Parietal lobe (tissue), 2 donors: ENCODE data around the gene INF2. TPM values are rescaled to one million over a fixed set of nuclear protein-coding genes. Genes with fewer than 3 reads are reported as not detected.

Experiments
- small RNA-seq: library from RNA; depleted of rRNA; stranded (forward); fragments of <200 nt; gene quantifications from one replicate; pipeline ENCODE3, GENCODE V24; 2014; ENCODE audit warnings: low replicate concordance
- total RNA-seq: library from RNA; depleted of rRNA; stranded (reverse); fragments of >200 nt; gene quantifications from one replicate; pipeline ENCODE4 v1.2.3, GENCODE V29; 2014

The INF2 gene
- 14.4 TPM for total RNA-seq

DNA sequence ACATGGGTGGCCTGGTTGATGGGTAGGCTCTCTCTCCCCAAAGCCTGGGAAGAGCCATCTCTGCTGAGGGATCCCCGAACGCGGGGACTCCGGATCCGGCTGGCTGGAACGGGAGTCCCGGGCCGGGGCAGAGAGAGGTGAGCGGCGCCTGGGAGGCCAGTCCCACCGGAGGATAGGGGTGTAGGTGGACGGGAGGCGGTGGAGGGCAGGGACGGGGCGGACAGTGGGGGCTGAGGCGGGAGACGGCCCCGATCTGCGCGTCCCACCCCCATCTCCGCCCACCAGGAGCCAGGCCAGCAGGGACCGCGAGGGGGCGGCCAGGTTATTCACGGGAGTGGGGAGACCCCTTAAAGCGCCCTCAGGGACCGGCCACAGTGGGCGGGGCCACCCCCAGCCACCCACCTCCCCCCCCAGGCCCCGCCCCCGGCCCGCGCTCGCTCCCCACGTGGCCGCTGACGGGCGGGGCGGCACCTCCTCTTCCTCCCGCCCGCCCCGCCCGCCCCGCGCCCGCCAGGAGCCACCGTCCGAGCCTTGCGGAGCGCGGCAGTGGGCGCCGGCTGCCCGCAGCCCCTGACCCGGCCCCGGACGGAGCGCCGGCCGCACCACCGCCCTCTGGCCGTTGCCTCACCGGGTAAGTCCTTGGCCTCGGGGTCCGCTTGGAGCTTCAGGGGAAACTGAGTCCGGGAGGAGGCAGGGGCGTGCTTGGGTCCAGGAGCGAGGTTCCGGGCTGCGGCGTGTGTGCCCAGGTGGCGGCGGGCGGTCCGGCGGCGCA is at the start of gene INF2:
TSS of gene INF2 (plus strand) at position 510 of the 772 bp plus-strand sequence. CDS start 11,748 bp downstream, outside the sequence.

DNA sequence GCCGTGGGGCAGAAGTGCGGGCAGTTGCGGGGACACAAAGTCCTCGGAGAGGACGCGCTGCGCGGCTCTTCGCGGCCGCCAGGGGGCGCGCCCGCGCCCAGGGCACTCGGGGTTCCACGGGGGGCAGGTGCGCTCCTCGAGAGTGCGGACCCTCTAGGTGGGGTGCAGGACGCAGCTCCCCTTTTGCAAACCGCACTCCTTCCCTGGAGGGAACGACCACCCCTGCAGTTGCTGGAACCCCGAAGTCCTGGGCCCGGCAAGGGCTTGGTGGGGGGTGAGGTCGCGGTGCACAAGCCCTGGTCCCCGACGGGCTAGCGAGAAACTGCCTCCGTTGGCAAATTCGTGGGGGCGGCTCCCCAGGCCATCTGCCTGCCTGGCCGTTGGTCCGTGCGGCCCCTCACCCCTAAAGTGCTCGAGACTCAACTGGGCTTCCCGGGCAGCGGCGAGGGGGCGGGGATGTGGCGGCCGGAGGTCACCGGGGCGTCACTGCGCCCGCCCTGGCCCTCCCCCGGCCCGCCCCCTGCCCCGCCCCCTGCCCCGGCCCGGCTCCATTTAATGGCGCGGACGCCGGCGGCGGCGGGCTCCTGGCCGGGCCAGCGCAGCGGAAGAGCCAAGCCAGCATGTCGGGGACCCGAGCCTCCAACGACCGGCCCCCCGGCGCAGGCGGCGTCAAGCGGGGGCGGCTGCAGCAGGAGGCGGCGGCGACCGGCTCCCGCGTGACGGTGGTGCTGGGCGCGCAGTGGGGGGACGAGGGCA is 34.4 kb downstream of the INF2 start, which contains the start of gene ADSS1:
TSS of gene ADSS1 (plus strand) at position 579 of the 756 bp plus-strand sequence. CDS start at position 621, 42 bp downstream.

DNA sequence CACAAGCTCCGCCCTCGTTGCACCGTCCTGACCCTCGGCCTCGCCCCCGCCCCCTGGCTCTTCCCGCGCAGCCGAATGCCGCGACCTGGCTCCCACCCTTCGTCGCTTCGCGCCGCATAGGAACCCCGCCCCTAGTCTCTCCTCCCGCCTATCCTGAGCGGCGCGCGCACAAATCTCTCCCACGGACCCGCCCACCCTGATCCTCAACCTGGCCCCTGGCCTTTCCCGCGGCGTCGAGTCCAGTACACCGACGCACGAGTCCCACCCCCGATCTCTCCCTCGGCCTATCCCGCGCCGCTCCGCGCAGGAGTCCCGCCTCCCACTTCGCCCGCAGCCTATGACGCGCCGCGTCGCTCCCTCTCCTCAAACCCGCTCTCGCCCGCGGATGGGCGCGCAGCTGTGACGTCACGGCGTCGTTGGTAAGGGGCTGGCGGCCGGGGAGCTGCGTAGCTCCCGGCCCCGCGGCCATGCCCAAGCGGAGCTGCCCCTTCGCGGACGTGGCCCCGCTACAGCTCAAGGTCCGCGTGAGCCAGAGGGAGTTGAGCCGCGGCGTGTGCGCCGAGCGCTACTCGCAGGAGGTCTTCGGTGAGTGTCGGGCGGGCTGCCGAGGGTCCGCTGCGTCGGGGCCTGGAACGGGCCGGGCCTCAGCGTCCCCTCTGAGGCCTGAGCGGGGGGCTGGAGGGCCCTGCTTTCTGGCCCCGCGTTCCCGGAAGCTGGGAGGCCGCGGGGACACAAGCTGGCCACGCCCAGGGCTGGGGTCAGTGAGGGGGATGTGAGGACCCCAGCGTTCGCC is 63.5 kb downstream of the INF2 start, which contains the start of gene SIVA1:
TSS of gene SIVA1 (plus strand) at position 413 of the 793 bp plus-strand sequence. CDS start at position 468, 55 bp downstream.

Small RNA genes lying within 50 kb of the gene (small RNA-seq; reads per million reads assigned to genes)
- not detected for gene MIR4710

Other genes starting within 250 kb of the INF2 start
- gene C14orf180, start 109.9 kb upstream of the INF2 start, total RNA-seq: not detected
- 43.2 TPM for gene TMEM179, start 84.8 kb upstream of the INF2 start, total RNA-seq
- 0.94 TPM for gene ADSS1, start 34.6 kb downstream of the INF2 start, total RNA-seq
- gene SIVA1, start 63.5 kb downstream of the INF2 start, total RNA-seq: 26.0 TPM
- 127 TPM for gene AKT1, start 106.1 kb downstream of the INF2 start, total RNA-seq
- 0.63 TPM for gene ZBTB42, start 111.5 kb downstream of the INF2 start, total RNA-seq
- 26.0 TPM for gene CEP170B, start 175.7 kb downstream of the INF2 start, total RNA-seq
- 2.5 TPM for gene PLD4, start 235.3 kb downstream of the INF2 start, total RNA-seq